Kidney tubule cell (primary cell): ENCODE results near the gene PRDM16.

Source experiments
- DNase-seq: peaks from one replicate; pipeline ENCODE4 v3.0.0-alpha.2; 2018; ENCODE audit warnings: low spot score

PRDM16 gene

GRCh38 chr1:3032371-3033039 is 36.5 kb upstream of the PRDM16 start:
- no peak for DNase-seq

- no peak for DNase-seq
These were observed 35.8 kb upstream of the PRDM16 start for GRCh38 chr1:3033040-3033789.

GRCh38 chr1:3033790-3034090 is 35.3 kb upstream of the PRDM16 start:
- no peak for DNase-seq

GRCh38 chr1:3034162-3034561 is 34.8 kb upstream of the PRDM16 start:
- no peak for DNase-seq

GRCh38 chr1:3034728-3035562 is 34.1 kb upstream of the PRDM16 start:
- no peak for DNase-seq

- no peak for DNase-seq
These were observed 33.2 kb upstream of the PRDM16 start for GRCh38 chr1:3035563-3036446.

- no peak for DNase-seq
These were observed 32.3 kb upstream of the PRDM16 start for GRCh38 chr1:3036447-3037280.

GRCh38 chr1:3037281-3038040 is 31.5 kb upstream of the PRDM16 start:
- DNase-seq = no peak

GRCh38 chr1:3038113-3038551 is 30.9 kb upstream of the PRDM16 start:
- DNase-seq = no peak

GRCh38 chr1:3038571-3039181 is 30.3 kb upstream of the PRDM16 start:
- DNase-seq = no peak

GRCh38 chr1:3040004-3040403 is 29.0 kb upstream of the PRDM16 start:
- DNase-seq = no peak

- DNase-seq = no peak
These were observed 26.5 kb upstream of the PRDM16 start for GRCh38 chr1:3042481-3042880.

- DNase-seq = no peak
These were observed 19.8 kb upstream of the PRDM16 start for GRCh38 chr1:3049164-3049563.

GRCh38 chr1:3049905-3050304 is 19.1 kb upstream of the PRDM16 start:
- no peak for DNase-seq

- no peak for DNase-seq
These were observed 18.4 kb upstream of the PRDM16 start for GRCh38 chr1:3050603-3051002.

- DNase-seq = no peak
These were observed 17.4 kb upstream of the PRDM16 start for GRCh38 chr1:3051270-3052268.

- no peak for DNase-seq
These were observed 16.5 kb upstream of the PRDM16 start for GRCh38 chr1:3052501-3052900.

- DNase-seq = no peak
These were observed 15.5 kb upstream of the PRDM16 start for GRCh38 chr1:3053366-3053980.
